HG03521 (cell line): ENCODE measurements around the gene DNAJB12.
"Not testable (repeated sequence)": the region's sequence is repeated elsewhere in the genome, so short reads cannot be mapped to it uniquely, and the experiment has no call there.

Experiments used
- ATAC-seq: cut with Tn5 transposase; IDR thresholded peaks from one replicate; pipeline ENCODE4 v1.9.1; 2021; ENCODE audit warnings: mild to moderate bottlenecking, moderate library complexity; ENCODE audit not compliant: unreplicated experiment

The DNAJB12 gene

GRCh38 chr10:72332423-72333111, 22.2 kb downstream of the DNAJB12 start:
- no peak for ATAC-seq

GRCh38 chr10:72331575-72332422, 22.9 kb downstream of the DNAJB12 start:
- peak; percentile 36 for ATAC-seq

GRCh38 chr10:72330069-72330426, 24.7 kb downstream of the DNAJB12 start:
- no peak for ATAC-seq

GRCh38 chr10:72329290-72330068, 25.2 kb downstream of the DNAJB12 start:
- no peak for ATAC-seq

- ATAC-seq = no peak
These were observed 25.9 kb downstream of the DNAJB12 start for GRCh38 chr10:72328829-72329204.

- ATAC-seq = no peak
These were observed 26.5 kb downstream of the DNAJB12 start for GRCh38 chr10:72328045-72328828.

GRCh38 chr10:72326665-72327603, 27.8 kb downstream of the DNAJB12 start:
- ATAC-seq = not testable (repeated sequence)

GRCh38 chr10:72325243-72326175, 29.2 kb downstream of the DNAJB12 start:
- ATAC-seq = not testable (repeated sequence)

GRCh38 chr10:72323771-72324191, 30.9 kb downstream of the DNAJB12 start:
- no peak for ATAC-seq

- ATAC-seq = no peak
These were observed 31.5 kb downstream of the DNAJB12 start for GRCh38 chr10:72323108-72323749.

- ATAC-seq = no peak
These were observed 32.2 kb downstream of the DNAJB12 start for GRCh38 chr10:72322280-72323058.

GRCh38 chr10:72322030-72322279, 32.8 kb downstream of the DNAJB12 start:
- no peak for ATAC-seq

GRCh38 chr10:72321248-72322029, 33.3 kb downstream of the DNAJB12 start:
- no peak for ATAC-seq

GRCh38 chr10:72320676-72321247, 34.0 kb downstream of the DNAJB12 start:
- ATAC-seq = peak; percentile 50

GRCh38 chr10:72319416-72320254, 35.1 kb downstream of the DNAJB12 start:
- peak; percentile 58 for ATAC-seq
